ENCODE measurements around the gene PPIL6.

DNA sequence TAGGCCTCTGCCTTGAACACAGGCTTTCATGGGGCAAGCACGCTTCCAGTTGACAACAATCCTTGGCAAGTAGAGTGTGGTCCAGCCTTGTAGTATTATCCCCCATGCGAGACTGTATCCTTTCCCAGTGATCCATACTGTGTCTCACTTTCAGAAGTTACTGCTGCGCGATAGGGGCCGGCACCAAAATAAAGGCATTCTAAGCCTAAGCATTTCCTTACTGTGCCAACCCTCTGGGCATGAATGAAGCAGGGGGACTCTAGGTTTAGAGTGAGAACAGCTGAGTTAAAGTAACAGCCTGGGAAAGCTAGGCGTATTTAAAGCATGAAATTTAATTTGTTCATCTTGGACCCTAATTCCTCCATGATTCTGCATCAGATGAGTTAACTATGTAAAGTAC is 97.5 kb downstream of the PPIL6 start:
- TF ChIP-seq CTCF (IDR thresholded peaks at IDR 0.05; ENCODE audit: poor library complexity) = no peak
- TF ChIP-seq EZH2phosphoT487 (IDR thresholded peaks at IDR 0.05; ENCODE audit: low read depth, severe bottlenecking, unreplicated experiment) = no peak

All from hepatocyte (in vitro differentiated cells).